Stimulated activated CD8-positive, alpha-beta memory T cell treated with anti-CD3 and anti-CD28 coated beads, Interleukin-4, amount 100 ng/mL, for 48 hours (primary cell): ENCODE results near the gene TMEM108.

Experiments
- DNase-seq: peaks from one replicate; pipeline ENCODE4 v3.0.0-alpha.2; 2020

The TMEM108 gene

DNA sequence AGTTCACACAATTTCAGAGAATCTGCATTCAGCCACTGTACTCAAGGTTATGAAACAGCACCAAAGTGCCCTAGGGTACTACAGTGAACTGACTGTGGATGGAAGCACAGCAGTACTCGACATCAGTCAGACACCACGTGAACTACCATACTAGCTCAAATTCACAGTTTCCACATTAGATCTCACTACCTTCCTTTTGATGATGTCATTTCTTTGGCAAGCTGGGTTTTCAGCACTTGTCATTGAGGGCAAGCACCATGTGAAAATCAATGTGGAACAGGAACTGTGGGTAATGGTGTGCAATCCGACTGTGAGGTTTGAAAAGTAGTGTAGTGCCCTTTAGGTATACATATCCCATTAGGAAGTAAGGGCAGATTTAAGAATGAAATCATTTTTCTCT lies 251.1 kb downstream of the TMEM108 start:
- DNase-seq: no peak

- DNase-seq: no peak
These were observed 254.1 kb downstream of the TMEM108 start for GRCh38 chr3:133292296-133292695.

DNA sequence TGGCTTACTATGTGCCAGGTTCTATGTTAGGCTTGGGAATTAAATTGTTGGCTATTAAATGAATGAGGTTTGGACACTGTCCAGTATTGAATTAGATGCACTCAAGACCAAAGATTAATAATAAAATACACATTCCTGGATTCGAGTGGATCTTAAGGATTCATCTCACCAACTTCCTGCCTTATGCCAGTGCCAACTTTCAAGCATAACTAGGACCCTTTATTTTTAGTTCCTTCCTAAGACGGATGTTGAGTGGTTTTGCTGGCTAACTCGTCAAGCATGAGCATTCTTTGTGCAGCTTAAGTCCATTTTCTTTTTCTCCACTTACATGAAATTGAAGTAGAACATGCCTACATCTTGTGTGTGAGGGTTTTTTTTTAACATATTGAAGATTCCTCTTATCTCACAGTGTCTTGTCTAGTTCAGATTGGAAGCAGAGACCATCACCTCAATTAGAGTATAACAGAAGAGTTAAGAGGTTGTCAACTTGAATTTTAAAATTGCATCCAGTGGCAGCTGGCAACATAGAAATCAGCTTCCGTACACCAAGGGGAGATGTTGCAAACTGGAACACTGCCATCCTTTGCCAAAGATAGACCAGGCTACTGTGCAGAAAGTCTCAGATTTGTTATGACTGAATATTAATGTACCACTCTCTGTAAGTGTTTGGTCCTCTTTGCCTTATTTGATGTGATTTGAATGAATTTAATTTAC lies 255.4 kb downstream of the TMEM108 start:
- no peak for DNase-seq

DNA sequence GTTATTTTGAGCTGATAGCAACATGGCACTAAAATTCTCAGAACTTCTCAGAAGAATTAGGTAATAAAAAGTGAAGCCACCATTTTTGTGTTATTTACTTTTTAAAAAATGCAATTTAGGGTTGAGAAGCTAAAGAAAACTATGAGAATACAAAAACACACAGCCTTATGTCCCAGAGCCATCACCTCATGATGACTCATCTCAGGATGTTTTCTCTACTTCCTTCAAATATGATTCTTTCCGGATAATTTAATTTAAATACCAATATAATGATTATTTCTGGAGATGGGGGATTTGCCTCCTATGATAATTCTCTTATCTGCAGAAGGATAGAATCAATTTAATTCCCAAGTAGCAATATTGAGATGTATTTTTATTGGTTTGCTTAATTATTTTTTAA lies 256.1 kb downstream of the TMEM108 start:
- no peak for DNase-seq

- DNase-seq: no peak
These were observed 257.2 kb downstream of the TMEM108 start for GRCh38 chr3:133295199-133295901.

GRCh38 chr3:133295944-133296917 lies 258.0 kb downstream of the TMEM108 start:
- no peak for DNase-seq

DNA sequence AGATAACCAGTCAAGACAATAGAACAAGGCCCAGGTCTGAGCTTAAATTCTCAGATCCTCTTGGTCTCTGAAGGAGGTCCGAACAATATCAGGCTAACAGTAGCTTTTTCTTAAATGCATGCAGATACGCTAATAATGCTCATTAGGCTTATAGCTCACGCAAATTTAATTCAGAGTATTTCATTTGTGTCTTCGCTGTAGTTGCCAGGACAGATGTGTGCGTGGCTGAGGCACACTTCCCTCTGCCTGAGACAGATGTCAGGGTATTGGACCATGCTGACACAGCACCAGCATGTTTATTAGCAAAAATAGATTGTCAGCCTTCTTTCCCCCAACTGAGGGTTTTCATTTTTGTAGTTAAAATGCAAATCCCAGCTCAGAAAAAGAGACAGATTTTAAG lies 258.8 kb downstream of the TMEM108 start:
- DNase-seq: no peak

- no peak for DNase-seq
These were observed 261.9 kb downstream of the TMEM108 start for GRCh38 chr3:133300102-133300501.

DNA sequence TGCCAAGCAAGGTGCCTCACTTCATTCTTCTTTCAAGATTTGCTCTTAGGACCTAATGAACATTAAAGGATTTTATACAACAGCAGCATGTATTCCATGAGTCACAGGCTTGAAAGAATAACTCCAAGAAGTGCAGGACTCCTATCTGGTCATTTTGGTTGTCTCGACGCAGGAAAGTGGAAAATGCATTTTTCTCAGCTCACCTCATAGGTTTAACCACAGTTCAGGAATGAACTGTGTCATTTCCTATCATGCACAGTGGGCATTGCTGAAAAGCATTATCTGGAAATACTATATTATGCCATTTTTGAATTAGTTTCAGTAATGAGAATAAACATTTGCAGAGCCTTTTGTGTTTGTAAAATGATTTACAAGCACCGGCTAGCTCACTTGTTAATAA lies 263.0 kb downstream of the TMEM108 start:
- no peak for DNase-seq

DNA sequence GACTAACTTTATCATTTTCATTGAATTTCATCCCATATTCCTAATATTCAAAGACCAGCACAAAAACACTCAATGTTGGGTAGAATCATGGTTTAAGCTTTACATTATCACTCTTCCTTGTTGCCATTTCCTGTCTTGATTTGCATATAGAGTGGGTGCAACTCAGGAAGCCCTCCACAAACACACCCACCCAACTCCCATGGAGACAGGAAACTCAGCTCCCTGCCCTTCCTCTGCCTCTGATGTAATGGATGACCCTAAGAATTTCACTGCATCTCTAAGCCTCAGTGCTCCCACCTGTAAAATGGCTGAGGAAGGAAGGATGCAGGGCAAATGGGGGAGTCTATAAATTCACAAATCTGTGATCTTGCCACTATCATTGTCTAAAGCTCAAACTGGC lies 263.5 kb downstream of the TMEM108 start:
- DNase-seq: no peak

DNA sequence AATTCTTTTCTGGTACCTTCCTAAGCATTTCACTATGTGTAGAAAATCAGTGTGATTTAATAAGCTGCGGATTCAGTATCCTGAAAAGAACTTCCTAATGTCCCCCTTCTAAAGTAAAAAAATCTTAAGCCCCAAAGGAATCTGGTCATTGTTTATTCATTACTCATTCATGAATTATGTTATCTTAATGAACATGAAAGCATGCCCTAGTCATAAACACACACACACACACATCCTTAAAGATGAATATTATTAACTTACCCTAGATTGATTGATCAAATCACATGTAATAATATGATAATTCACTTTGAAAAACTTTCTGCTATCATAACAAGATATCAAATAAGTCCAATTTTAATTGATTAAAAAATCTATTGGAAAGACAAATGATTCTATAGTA lies 265.2 kb downstream of the TMEM108 start:
- DNase-seq: no peak

DNA sequence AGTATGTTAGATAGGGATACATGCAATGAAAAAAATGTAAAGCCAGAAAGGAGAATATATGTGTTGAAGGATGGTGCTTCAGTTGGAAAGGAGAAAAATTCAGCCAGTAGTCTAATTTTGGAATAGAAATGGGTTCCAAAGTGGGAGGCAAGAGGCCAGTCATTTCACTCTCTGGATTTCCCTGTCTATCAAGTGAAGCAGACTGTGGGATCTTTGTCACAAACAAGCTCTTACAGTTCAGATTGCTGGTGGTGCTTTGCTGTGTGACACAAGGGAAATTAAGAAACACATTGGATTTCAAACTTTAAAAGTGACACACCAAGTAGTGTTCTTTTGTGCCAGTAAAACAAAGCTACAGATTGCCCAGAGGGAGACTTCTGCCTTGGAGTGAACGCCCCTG lies 279.7 kb downstream of the TMEM108 start:
- DNase-seq: no peak

DNA sequence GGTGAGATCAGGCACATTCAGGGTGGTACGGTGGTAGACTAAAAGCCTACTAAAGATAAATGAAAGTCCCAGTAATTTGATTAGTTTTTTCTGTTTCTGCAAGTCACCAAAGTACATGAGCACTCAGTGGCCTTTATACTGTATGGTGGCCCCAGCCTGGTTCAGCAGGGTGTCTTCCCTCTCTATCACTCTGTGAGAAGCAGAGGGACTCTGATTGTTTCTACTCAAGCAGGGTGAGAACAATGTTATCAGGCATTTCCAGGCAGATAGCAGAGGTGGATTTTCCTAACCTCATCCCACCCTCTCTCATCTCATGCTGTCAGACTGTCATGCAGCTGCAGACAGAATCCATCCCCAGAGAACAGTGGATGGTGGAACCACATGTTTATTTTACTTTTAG lies 290.2 kb downstream of the TMEM108 start:
- DNase-seq: no peak

- DNase-seq: no peak
These were observed 291.4 kb downstream of the TMEM108 start for GRCh38 chr3:133329626-133330025.

GRCh38 chr3:133330065-133330464 lies 291.9 kb downstream of the TMEM108 start:
- DNase-seq: no peak

DNA sequence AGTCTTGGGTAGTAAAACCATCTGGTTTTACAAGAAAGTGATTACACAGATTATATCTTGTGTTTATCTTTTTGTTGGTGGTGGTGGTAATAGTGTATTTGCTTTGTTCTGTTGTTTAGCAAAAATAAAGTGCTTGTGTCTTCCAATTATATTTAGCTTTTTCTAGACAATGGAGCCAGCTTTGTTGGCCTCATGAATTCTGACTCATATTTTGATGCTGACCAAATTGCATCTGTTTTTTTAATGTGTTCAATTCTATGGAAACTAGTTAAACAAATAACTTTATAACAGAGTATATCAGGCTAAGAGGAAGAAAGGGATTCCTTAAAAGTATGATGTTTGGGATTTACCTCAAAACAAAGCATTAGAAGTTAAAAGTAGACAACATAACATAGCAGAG lies 292.3 kb downstream of the TMEM108 start:
- no peak for DNase-seq

GRCh38 chr3:133354721-133355120 lies 316.5 kb downstream of the TMEM108 start:
- DNase-seq: no peak

DNA sequence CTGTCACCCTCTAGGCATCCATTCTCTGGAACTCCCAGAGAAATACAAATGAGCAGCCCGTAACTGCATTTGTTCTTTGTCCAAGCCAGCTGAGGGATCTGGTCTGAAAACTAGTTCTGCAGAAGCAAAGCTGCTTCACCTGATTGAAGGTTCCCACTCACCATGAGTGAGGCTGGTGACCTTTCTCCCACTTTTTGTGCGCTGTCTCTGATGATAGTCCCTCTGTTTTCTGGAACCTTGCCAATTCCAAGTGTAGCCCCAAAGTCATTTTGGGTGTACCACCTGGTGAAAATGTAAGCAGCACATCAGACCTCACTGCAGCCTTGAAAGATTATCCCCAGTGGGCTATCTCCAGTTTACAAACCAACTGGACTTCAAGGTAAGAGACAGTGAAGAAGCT lies 322.3 kb downstream of the TMEM108 start:
- no peak for DNase-seq

- DNase-seq: no peak
These were observed 322.8 kb downstream of the TMEM108 start for GRCh38 chr3:133361011-133361410.

GRCh38 chr3:133361435-133361834 lies 323.2 kb downstream of the TMEM108 start:
- DNase-seq: no peak

- DNase-seq: no peak
These were observed 324.3 kb downstream of the TMEM108 start for GRCh38 chr3:133362539-133362938.

DNA sequence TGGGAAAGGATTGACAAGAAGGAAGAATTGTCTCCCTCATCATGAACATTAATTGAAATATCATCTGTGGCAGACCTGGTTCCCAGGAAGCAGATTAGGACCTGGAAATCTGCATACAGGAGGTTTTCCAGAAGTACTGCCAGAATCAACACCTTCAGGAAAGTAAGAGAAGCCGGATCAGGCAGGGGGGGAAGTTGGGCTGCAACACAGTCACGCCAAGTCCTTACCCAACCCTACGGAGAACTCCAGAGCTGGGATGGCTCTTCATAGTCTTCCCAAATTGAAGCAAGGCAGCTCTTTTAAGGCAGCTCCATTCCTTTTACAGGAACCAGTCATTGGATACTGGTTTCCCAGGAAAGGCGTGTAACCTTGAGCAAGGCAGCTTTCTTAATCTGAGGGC lies 326.5 kb downstream of the TMEM108 start:
- DNase-seq: no peak

- DNase-seq: no peak
These were observed 328.7 kb downstream of the TMEM108 start for GRCh38 chr3:133366921-133367320.

- DNase-seq: no peak
These were observed 329.2 kb downstream of the TMEM108 start for GRCh38 chr3:133367403-133367802.
